Tongue (tissue), 2 donors: ENCODE measurements around the gene RNASEH2A. TPM values are rescaled to one million over a fixed set of nuclear protein-coding genes. Genes with fewer than 3 reads are reported as not detected.

ENCODE experiments used
- DNase-seq: peaks from one replicate; pipeline ENCODE4 v3.0.0-alpha.2; 2015
- total RNA-seq: library from RNA; depleted of rRNA; stranded (reverse); fragments of >200 nt; gene quantifications from one replicate; pipeline ENCODE4 v1.2.3, GENCODE V29; 2014

The RNASEH2A gene
- total RNA-seq: 10.4 TPM

DNA sequence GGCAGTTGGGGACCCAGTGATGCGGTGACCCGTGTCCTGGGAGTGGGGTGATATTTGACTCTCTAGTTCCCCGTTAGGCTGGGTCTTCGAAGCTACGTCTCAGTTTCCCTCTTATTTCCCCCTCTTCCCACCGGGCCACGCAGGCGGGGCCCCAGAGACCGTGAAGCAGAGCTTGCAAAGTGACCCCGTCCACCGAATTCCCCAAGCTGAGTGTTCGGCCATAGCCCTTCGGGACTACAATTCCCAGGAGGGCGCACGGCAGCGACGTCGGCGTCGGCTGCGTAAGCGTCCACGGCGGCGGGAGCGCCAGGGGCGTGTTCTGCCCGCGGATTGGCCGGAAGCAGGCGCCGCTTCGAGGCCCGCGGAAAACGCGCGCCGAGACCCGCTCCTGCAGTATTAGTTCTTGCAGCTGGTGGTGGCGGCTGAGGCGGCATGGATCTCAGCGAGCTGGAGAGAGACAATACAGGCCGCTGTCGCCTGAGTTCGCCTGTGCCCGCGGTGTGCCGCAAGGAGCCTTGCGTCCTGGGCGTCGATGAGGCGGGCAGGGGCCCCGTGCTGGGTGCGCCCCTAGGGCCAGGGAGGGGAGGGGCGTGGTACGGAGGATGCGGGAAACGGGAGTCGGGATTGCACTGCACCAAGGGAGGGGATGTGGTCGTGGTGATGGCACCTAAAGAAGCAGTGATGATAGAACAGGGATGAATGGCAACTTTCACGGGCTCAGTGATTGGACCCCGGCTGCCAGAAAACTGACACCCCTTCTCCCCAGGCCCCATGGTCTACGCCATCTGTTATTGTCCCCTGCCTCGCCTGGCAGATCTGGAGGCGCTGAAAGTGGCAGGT is at the start of gene RNASEH2A:
Gene RNASEH2A, plus strand, starts transcription at position 343 of the 840 bp plus-strand sequence. Its CDS starts 90 bp downstream, at position 433.
- DNase-seq: peak; percentile 96

GRCh38 chr19:12757544-12758274 is 48.7 kb upstream of the RNASEH2A start:
- peak; percentile 89 for DNase-seq

GRCh38 chr19:12759686-12760085 is 46.7 kb upstream of the RNASEH2A start:
- DNase-seq: no peak

DNA sequence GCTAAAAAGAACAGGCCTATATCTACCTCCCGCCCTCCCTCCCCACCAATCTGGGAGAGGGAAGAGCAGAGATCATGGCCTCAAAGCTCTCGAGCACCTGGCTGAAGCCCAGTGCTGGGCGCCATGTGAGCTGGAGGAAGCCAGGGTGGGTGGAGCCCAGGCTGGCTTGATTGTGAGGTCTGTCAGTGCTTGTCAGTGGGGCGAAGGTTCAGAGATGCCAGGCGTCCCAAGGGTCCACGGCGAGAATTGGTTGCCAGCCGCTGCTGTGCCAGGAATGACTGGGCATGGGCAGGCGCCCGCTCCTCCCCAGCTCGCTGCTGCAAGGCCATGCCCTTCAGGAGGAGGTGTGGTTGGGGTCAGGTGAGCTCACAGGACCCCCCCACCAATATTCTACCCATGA is 43.3 kb upstream of the RNASEH2A start:
- no peak for DNase-seq

- DNase-seq: no peak
Observed at GRCh38 chr19:12764698-12765097, 41.7 kb upstream of the RNASEH2A start.

- DNase-seq: no peak
Observed at GRCh38 chr19:12766051-12766521, 40.3 kb upstream of the RNASEH2A start.

DNA sequence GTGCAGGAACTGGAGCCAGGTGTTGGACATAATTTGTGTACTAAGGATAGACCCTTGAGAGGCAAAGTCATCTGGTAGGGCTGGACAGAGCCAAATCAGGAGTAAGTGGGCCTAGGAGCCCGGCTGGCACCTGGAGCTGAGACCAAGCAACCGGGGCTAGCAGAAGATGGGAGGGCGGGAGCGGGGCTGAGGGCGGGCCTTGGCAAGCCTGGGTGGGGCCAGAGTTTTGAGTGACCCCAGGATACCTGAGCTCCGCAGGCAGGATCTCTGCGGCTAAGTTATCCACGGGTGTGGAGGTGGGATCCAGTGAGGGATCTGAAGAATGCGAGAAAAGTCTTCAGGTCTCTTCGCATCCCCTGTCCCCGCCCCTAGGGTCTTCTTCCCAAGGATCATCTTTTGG is 39.2 kb upstream of the RNASEH2A start:
- DNase-seq: no peak

DNA sequence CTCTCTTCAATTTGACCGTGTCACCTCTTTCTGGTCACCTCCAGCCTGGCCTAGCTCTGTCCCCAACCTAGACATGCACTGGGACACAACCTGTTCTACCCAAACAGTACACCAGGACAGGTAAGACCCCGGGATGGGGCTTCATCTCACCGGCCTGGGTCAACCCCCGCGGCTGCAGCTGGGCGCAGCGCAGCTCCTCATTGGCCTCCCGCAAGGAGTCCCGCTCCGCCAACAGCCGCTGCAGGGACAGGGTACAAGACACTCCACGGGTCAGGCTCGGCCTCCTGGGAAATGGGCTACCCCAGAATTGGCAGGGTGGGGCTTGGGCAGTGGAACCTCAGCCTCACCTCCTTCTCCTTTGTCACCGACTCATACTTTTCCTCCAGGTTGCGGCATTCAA is 38.7 kb upstream of the RNASEH2A start:
- no peak for DNase-seq

GRCh38 chr19:12769689-12770088 is 36.7 kb upstream of the RNASEH2A start:
- peak; percentile 81 for DNase-seq

DNA sequence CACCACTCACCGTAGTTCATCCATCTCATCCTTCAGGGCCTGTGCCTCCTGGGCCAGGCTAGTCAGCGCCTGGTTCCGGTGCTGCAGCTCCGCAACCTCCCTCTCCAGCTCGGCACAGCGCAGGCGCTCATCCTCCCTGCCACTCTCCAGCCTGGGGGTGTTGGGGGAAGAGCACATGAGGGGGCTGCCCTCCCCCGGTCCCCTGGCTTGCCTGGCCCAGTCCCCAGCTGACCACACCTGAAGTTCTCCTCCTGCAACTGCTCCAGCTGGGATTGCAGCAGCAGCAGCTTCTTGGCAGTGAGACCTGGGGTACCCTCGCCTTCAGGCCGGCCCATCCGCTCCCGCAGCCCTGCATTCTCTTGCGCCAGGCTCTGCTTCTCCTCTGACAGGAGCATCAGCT is 35.5 kb upstream of the RNASEH2A start:
- no peak for DNase-seq

DNA sequence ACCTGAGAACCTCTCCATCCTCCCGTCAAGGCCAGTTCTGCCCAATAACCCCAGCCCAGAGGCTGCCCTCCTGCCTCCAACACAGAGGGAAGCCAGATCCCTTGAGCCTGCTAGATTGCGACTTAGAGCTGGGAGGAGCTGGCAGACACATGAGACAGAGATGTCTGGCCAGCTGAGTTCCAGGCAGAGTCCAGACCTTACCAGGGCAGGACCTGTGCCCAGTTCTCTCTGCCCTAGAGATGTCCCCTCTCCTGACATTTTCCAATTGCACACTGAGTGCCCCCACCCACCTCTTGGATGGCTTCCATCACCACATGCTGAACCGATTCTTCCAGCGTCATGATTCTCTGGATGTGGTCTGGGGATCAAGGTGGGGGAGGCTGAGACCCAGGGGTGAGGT is 34.1 kb upstream of the RNASEH2A start:
- DNase-seq: no peak

DNA sequence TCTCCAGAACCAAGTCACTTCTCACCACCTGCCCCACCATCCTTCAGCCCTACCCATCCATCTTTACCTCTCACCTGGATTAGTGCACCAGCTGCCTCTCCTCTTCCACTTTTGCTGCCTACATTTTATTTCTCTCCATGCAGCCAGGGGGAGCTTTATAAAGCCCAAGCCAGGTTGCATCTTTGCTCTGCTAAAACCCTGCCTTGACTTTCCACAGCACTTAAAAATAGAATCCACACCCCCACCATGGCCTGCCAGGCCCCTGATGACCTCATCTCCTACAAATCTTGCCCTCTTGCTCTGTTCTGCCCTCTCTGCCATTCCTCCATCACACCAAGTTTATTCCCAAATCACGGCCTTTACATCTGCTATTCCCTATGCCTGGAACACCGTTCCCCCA is 32.8 kb upstream of the RNASEH2A start:
- DNase-seq: peak; percentile 38

- peak; percentile 56 for DNase-seq
Observed at GRCh38 chr19:12774588-12775555, 31.5 kb upstream of the RNASEH2A start, which contains the start of gene HOOK2. TSS of gene HOOK2 (minus strand) at chr19:12775552. CDS start at chr19:12775449, 103 bp downstream.

- DNase-seq: peak; percentile 92
Observed at GRCh38 chr19:12777217-12778016, 29.0 kb upstream of the RNASEH2A start.

DNA sequence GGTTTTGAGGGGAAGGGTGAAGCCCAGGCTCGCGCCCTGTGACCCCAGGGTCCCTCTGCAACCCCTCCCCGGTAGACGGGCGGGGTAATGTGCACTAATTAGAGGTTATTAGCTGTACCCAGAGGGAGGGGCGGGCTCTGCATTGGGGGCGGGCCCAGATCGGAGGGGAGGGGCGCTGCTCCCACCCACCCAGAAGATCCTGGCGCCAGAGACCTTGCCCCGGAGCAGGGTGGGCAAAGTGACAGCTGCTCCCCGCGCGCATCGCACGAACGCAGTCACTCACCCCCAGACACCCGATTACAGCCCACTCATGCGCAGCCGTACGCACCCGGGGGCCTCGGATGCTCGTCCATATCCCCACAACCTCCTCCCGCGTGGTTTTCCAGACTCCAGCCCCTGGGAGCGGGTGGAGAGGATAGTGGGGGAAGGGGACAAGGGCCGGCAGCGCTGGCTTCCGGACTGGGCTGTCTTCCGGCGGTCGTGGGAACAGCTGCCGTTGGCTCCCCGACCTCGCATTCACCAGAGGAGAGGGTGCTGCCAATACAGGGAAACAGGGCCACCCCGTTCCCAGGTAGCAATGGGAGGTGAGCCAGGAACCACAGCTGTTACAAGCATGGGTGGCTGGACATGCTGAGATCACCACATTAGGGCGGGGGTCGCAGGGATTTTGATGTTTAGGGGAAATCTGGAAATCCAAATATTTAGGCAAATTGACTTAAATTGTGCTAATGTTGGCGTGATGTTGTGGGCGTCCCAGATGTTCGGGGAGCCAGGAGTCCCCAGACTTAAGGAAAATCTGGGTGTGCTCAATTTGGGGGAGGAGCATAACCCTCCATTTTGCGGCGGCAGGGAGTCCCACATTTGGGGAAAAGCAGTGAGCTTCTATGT is 28.1 kb upstream of the RNASEH2A start:
- peak; percentile 88 for DNase-seq

DNA sequence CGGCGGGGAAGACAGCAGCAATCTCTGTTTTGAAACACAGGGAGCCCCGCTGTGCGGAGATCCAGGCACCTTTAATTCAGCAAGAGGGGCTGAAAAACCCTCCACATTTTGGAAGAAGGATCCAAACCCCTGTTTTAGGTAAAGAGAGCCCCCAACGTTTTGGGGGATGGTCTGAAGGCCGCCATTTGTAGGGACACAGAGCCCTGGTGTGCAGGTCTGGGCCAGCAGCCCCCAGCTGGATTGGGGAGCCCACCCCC is 27.6 kb upstream of the RNASEH2A start:
- DNase-seq: no peak

GRCh38 chr19:12779162-12779993 is 27.0 kb upstream of the RNASEH2A start:
- DNase-seq: peak; percentile 94

DNA sequence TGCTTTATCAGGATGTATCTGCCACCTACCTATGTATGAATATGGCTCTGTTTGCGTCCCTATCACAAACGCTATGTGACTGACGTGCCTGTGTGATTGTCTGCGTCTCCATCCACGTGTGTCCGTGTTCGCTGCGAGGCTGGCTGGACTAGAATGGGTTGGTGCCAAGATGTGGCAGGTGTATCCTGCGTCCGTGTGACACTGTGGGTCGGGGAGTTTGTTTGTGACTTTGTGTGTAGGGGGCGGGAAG is 24.3 kb upstream of the RNASEH2A start:
- DNase-seq: no peak

DNA sequence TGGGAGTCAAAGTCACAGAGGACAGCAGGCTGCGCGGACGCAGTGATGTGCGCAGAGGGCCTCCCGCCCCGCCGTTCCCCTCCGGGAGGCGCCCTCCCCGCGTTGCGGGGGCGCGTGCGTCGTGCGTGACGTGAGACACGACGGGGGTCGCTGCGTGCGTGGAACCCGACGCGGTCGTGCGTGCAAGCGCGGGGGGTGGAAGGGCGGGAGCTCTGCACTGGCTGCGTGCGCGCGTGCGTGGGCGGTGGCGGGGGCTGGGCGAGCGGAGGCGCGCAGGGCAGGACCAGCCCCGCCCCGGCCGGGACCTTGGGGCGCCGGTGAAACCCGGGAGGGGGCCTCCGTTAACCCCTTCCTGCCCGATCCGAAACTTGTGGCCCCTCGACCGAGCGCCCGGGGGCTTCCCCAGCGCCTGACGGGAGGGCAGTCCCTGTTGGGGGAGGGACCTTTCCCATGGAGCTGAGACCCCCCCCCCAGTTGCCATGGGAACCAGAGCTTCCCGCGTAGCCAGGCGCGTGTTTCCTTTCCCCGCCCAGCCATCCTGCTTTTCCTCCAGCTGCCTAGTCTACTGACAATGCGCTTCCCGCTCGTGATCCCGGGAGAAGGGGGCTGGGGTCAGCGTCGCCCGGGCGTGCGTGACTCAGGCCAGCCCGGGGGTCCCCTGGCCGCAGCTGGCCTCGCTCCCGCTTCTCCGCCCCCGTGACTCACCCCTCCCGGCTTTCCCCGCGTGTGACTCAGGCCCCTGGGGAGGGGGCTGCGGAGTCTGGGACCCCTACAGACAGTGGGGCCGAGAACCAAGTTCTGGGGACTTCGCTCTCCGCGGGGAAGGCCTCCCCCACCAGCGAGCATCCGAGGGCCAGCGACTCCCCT is 23.7 kb upstream of the RNASEH2A start:
- DNase-seq: peak; percentile 93
